Body of pancreas (tissue), 4 donors: ENCODE results near the gene GRIK2.

ENCODE experiments used
- POLR2A ChIP-seq, 3 donors: fragments of 450-650 bp; IDR thresholded peaks; one replicate each; pipeline ENCODE4 v1.6.1; 2016; ENCODE audit warnings: antibody characterized with exemption in 3 of 3, mild to moderate bottlenecking in 2 of 3
- TF ChIP-seq, protein P1 (sequence below), 7 experiments: fragments of 450-650 bp in 4 of 7; fragments of 200-600 bp in 3 of 7; sonication (generic) in 3 of 7; IDR thresholded peaks; one replicate each; pipeline ENCODE4 v1.5.1; 2016 to 2019; ENCODE audit warnings: antibody characterized with exemption in 7 of 7

- TF ChIP-seq, protein P1, sequence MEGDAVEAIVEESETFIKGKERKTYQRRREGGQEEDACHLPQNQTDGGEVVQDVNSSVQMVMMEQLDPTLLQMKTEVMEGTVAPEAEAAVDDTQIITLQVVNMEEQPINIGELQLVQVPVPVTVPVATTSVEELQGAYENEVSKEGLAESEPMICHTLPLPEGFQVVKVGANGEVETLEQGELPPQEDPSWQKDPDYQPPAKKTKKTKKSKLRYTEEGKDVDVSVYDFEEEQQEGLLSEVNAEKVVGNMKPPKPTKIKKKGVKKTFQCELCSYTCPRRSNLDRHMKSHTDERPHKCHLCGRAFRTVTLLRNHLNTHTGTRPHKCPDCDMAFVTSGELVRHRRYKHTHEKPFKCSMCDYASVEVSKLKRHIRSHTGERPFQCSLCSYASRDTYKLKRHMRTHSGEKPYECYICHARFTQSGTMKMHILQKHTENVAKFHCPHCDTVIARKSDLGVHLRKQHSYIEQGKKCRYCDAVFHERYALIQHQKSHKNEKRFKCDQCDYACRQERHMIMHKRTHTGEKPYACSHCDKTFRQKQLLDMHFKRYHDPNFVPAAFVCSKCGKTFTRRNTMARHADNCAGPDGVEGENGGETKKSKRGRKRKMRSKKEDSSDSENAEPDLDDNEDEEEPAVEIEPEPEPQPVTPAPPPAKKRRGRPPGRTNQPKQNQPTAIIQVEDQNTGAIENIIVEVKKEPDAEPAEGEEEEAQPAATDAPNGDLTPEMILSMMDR (IDR thresholded peaks at IDR 0.05): no peak
- TF ChIP-seq POLR2A (IDR thresholded peaks at IDR 0.05): no peak
These were observed 446.6 kb downstream of the GRIK2 start for GRCh38 chr6:101840100-101840499.
